HepG2 (cell line): ENCODE data around the gene PRSS53. TPM values are rescaled to one million over a fixed set of nuclear protein-coding genes. Genes with fewer than 3 reads are reported as not detected.

Experiments
- LRRFIP1 ChIP-seq: sonication (generic); formaldehyde crosslinking; conservative IDR thresholded peaks from 2 replicates; pipeline ENCODE4 v1.4.0; 2020; ENCODE audit warnings: missing genetic modification reagents
- MIER3 ChIP-seq: IDR thresholded peaks from 2 replicates; pipeline ENCODE4 v1.6.1; 2016; ENCODE audit warnings: missing compliant biosample characterization, borderline replicate concordance
- POLR2AphosphoS5 ChIP-seq: IDR thresholded peaks from 2 replicates; pipeline ENCODE4 v1.6.1; 2012; ENCODE audit warnings: low read depth, low read length
- RARA ChIP-seq: IDR thresholded peaks from 2 replicates; pipeline ENCODE4 v1.6.1; 2016; ENCODE audit warnings: missing genetic modification reagents, missing compliant biosample characterization
- SOX13 ChIP-seq, 3 experiments: fragments of 450-650 bp in 1 of 3; sonication (generic) in 1 of 3; formaldehyde crosslinking in 1 of 3; IDR thresholded peaks in 2 of 3; conservative IDR thresholded peaks in 1 of 3; 2 replicates each; pipeline versions ENCODE4 v1.5.0 to v1.6.1; 2016 to 2020; ENCODE audit warnings: antibody characterized with exemption in 1 of 3, mild to moderate bottlenecking in 1 of 3, missing compliant biosample characterization in 1 of 3, missing genetic modification reagents in 1 of 3, moderate library complexity in 1 of 3
- SP1 ChIP-seq, 2 experiments: fragments of 450-650 bp in 1 of 2; sonication (generic) in 1 of 2; formaldehyde crosslinking in 1 of 2; IDR thresholded peaks; 2 replicates each; pipeline versions ENCODE4 v1.4.0 to v1.6.1; 2016 to 2020; ENCODE audit warnings: missing genetic modification reagents in 1 of 2
- SP5 ChIP-seq: IDR thresholded peaks from 2 replicates; pipeline ENCODE4 v1.6.1; 2016; ENCODE audit warnings: low read depth, borderline replicate concordance
- STAT6 ChIP-seq: sonication (generic); formaldehyde crosslinking; IDR thresholded peaks from 2 replicates; pipeline ENCODE4 v1.4.0; 2020; ENCODE audit warnings: missing genetic modification reagents, mild to moderate bottlenecking, borderline replicate concordance
- TFDP1 ChIP-seq: IDR thresholded peaks from 2 replicates; pipeline ENCODE4 v1.6.1; 2016; ENCODE audit warnings: missing compliant biosample characterization, missing genetic modification reagents, borderline replicate concordance
- THAP11 ChIP-seq: IDR thresholded peaks from 2 replicates; pipeline ENCODE4 v1.6.1; 2016; ENCODE audit warnings: missing biosample characterization, missing genetic modification reagents
- YEATS4 ChIP-seq: sonication (generic); formaldehyde crosslinking; IDR thresholded peaks from 2 replicates; pipeline ENCODE4 v1.4.0; 2020; ENCODE audit warnings: missing genetic modification reagents, borderline replicate concordance
- polyA plus RNA-seq, 8 experiments: library from polyadenylated mRNA; depleted of rRNA in 3 of 8; stranded (reverse) in 7 of 8; unstranded in 1 of 8; fragments of >200 nt; fragmentation: Illumina TruSeq in 4 of 8; extraction: Trizol in 4 of 8; gene quantifications; 2 replicates each; pipeline versions ENCODE4 v1.2.1 to v1.2.3, GENCODE V29; 2011 to 2016; ENCODE audit warnings: low read depth in 4 of 8, missing spikeins in 1 of 8, mixed read lengths in 1 of 8; ENCODE audit not compliant: insufficient read depth in 1 of 8
- total RNA-seq, 5 experiments: library from RNA; depleted of rRNA; stranded (reverse); fragments of >200 nt; fragmentation: Illumina TruSeq; extraction: Trizol; gene quantifications; 2 replicates each; pipeline ENCODE4 v1.2.3, GENCODE V29; 2016; ENCODE audit warnings: low read depth in 1 of 5
- TF ChIP-seq, protein P1 (sequence below): sonication (generic); formaldehyde crosslinking; IDR thresholded peaks from 2 replicates; pipeline ENCODE4 v1.4.0; 2020; ENCODE audit warnings: missing genetic modification reagents
- TF ChIP-seq, protein P2 (sequence below): sonication (generic); formaldehyde crosslinking; IDR thresholded peaks from 2 replicates; pipeline ENCODE4 v1.5.1; 2020; ENCODE audit warnings: mild to moderate bottlenecking, missing genetic modification reagents, moderate library complexity

The PRSS53 gene
- total and polyA plus RNA-seq, 2 of the 13 experiments (the other 11 are each of a cell fraction or from before 2014, with no cell fraction given), result 2.2 to 7.4 TPM

- TF ChIP-seq, protein P1, sequence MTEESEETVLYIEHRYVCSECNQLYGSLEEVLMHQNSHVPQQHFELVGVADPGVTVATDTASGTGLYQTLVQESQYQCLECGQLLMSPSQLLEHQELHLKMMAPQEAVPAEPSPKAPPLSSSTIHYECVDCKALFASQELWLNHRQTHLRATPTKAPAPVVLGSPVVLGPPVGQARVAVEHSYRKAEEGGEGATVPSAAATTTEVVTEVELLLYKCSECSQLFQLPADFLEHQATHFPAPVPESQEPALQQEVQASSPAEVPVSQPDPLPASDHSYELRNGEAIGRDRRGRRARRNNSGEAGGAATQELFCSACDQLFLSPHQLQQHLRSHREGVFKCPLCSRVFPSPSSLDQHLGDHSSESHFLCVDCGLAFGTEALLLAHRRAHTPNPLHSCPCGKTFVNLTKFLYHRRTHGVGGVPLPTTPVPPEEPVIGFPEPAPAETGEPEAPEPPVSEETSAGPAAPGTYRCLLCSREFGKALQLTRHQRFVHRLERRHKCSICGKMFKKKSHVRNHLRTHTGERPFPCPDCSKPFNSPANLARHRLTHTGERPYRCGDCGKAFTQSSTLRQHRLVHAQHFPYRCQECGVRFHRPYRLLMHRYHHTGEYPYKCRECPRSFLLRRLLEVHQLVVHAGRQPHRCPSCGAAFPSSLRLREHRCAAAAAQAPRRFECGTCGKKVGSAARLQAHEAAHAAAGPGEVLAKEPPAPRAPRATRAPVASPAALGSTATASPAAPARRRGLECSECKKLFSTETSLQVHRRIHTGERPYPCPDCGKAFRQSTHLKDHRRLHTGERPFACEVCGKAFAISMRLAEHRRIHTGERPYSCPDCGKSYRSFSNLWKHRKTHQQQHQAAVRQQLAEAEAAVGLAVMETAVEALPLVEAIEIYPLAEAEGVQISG (CRISPR knock-in tag), result peak; percentile 15; the same call in 1 of the 2 replicates
- TF ChIP-seq TFDP1 (CRISPR knock-in tag) (0 out of 2 replicates have a peak, but pooled peaks have one; percentile 34), LRRFIP1 (CRISPR knock-in tag) (no peak), RARA (CRISPR knock-in tag) (0 out of 2 replicates have a peak, but pooled peaks have one; percentile 18), YEATS4 (peak; percentile 20; the same call in 1 of the 2 replicates), THAP11 (CRISPR knock-in tag) (peak; percentile 69; the same call in 1 of the 2 replicates), SP1 (IDR thresholded peaks at IDR 0.05) (no peak), SP1 (CRISPR knock-in tag; IDR thresholded peaks at IDR 0.05) (peak; percentile 41; the same call in 1 of the 2 replicates), STAT6 (CRISPR knock-in tag) (no peak), SP5 (CRISPR knock-in tag) (peak; percentile 52; the same call in 1 of the 2 replicates), SOX13 (IDR thresholded peaks at IDR 0.05) (no peak), SOX13 (CRISPR knock-in tag; conservative IDR thresholded peaks at IDR 0.05 in 1 of 2, IDR thresholded peaks at IDR 0.05 in 1 of 2) (0 out of 4 replicates have a peak, but pooled peaks of 1 of the 2 experiments have one; percentile 47), POLR2AphosphoS5 (peak; percentile 44), MIER3 (CRISPR knock-in tag) (0 out of 2 replicates have a peak, but pooled peaks have one; percentile 55)
- TF ChIP-seq, protein P2, sequence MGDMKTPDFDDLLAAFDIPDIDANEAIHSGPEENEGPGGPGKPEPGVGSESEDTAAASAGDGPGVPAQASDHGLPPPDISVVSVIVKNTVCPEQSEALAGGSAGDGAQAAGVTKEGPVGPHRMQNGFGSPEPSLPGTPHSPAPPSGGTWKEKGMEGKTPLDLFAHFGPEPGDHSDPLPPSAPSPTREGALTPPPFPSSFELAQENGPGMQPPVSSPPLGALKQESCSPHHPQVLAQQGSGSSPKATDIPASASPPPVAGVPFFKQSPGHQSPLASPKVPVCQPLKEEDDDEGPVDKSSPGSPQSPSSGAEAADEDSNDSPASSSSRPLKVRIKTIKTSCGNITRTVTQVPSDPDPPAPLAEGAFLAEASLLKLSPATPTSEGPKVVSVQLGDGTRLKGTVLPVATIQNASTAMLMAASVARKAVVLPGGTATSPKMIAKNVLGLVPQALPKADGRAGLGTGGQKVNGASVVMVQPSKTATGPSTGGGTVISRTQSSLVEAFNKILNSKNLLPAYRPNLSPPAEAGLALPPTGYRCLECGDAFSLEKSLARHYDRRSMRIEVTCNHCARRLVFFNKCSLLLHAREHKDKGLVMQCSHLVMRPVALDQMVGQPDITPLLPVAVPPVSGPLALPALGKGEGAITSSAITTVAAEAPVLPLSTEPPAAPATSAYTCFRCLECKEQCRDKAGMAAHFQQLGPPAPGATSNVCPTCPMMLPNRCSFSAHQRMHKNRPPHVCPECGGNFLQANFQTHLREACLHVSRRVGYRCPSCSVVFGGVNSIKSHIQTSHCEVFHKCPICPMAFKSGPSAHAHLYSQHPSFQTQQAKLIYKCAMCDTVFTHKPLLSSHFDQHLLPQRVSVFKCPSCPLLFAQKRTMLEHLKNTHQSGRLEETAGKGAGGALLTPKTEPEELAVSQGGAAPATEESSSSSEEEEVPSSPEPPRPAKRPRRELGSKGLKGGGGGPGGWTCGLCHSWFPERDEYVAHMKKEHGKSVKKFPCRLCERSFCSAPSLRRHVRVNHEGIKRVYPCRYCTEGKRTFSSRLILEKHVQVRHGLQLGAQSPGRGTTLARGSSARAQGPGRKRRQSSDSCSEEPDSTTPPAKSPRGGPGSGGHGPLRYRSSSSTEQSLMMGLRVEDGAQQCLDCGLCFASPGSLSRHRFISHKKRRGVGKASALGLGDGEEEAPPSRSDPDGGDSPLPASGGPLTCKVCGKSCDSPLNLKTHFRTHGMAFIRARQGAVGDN, result peak; percentile 26; the same call in 1 of the 2 replicates
These were observed 4.5 kb upstream of the PRSS53 start (continued) for GRCh38 chr16:31093132-31093703.
